Measurements from ENCODE around the gene RXRA.

Gene RXRA

GRCh38 chr9:134325813-134326723 is at the start of gene RXRA:
Gene RXRA (plus strand): TSS chr9:134326455. CDS start chr9:134326632, 177 bp downstream.
- no peak for TF ChIP-seq CTCF (conservative IDR thresholded peaks at IDR 0.05; ENCODE audit: control insufficient read depth, insufficient read depth, low read depth, low read length)
- H3K4me3 ChIP-seq (ENCODE audit: control insufficient read depth, low read depth, low read length), result peak within 1 kb of the TSS; percentile 64
- DNase-seq (ENCODE audit: low read depth), result peak; percentile 72

GRCh38 chr9:134278286-134278685 is 48.0 kb upstream of the RXRA start:
- no peak overlapping the region for H3K4me3 ChIP-seq (ENCODE audit: control insufficient read depth, low read depth, low read length)
- DNase-seq (ENCODE audit: low read depth), result no peak
- no peak for TF ChIP-seq CTCF (conservative IDR thresholded peaks at IDR 0.05; ENCODE audit: control insufficient read depth, insufficient read depth, low read depth, low read length)

- no peak for TF ChIP-seq CTCF (conservative IDR thresholded peaks at IDR 0.05; ENCODE audit: control insufficient read depth, insufficient read depth, low read depth, low read length)
- DNase-seq (ENCODE audit: low read depth), result no peak
- H3K4me3 ChIP-seq (ENCODE audit: control insufficient read depth, low read depth, low read length), result no peak overlapping the region
These were observed 47.1 kb upstream of the RXRA start for GRCh38 chr9:134278974-134279640.

- H3K4me3 ChIP-seq (ENCODE audit: control insufficient read depth, low read depth, low read length), result no peak overlapping the region
- DNase-seq (ENCODE audit: low read depth), result no peak
- TF ChIP-seq CTCF (conservative IDR thresholded peaks at IDR 0.05; ENCODE audit: control insufficient read depth, insufficient read depth, low read depth, low read length), result no peak
These were observed 44.1 kb upstream of the RXRA start for GRCh38 chr9:134282138-134282650.

- peak; percentile 65 for DNase-seq (ENCODE audit: low read depth)
- no peak overlapping the region for H3K4me3 ChIP-seq (ENCODE audit: control insufficient read depth, low read depth, low read length)
- no peak for TF ChIP-seq CTCF (conservative IDR thresholded peaks at IDR 0.05; ENCODE audit: control insufficient read depth, insufficient read depth, low read depth, low read length)
These were observed 43.1 kb upstream of the RXRA start for GRCh38 chr9:134283111-134283515.

GRCh38 chr9:134283692-134284265 is 42.5 kb upstream of the RXRA start:
- no peak for TF ChIP-seq CTCF (conservative IDR thresholded peaks at IDR 0.05; ENCODE audit: control insufficient read depth, insufficient read depth, low read depth, low read length)
- H3K4me3 ChIP-seq (ENCODE audit: control insufficient read depth, low read depth, low read length), result no peak overlapping the region
- no peak for DNase-seq (ENCODE audit: low read depth)
